Measurements from ENCODE around the gene NAT10.
"Not testable (repeated sequence)": the region's sequence is repeated elsewhere in the genome, so short reads cannot be mapped to it uniquely, and the experiment has no call there.

NAT10 gene

GRCh38 chr11:34168642-34169420 lies 63.4 kb downstream of the NAT10 start:
- DNase-seq (ENCODE audit: low spot score) = no peak

DNA sequence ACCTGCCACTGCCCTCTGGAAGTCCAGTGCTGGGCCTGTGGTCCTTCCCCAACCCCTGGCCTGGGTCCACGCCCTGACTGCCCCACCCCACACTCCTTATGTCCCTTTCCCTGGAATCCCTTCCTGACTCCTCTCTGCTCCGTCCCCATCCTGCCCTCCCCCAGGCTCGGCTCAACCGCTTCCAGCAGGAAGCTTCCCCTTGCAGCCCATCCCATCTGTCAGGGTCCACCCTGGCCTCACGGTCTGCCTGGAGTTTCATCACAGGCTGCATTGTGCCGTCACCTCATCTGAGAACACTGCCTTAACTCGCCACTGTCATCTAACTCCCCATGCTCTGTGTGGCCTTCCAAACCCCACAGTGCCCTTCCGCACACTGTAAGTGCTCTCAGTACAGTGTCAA lies 64.3 kb downstream of the NAT10 start:
- no peak for DNase-seq (ENCODE audit: low spot score)

- no peak for DNase-seq (ENCODE audit: low spot score)
Measured at GRCh38 chr11:34173050-34173449, 67.6 kb downstream of the NAT10 start.

DNA sequence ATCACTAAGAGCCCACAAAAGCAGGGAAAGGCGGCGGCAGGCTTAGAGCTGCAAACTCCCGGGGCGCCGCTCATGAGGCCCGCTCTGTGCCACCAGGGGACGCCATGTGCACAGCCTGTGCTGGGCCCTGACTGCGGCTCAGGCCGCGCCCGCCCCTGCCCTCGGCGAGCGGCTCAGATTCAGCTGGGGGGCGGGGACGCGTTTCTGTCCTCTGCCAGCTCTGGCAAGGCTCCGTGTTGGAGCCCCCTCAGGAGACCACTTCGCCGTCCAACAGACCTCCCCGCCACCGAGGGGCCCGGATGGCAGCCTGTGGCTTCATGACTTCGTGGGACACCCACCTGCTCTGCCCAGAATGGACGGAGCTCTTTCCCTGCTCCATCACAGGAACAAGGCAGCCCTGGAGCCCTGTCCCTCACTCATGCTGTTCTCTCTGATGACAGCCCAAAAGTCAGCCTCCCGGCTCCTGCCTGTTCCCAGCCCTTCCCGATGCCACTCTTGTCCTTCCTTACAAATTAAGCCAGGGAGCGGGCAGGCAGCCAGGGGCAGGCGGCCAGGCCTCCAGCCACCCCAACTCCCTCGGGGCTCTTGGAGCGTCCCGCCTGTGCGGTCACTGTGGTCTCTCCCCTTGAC lies 69.1 kb downstream of the NAT10 start:
- DNase-seq (ENCODE audit: low spot score) = peak; percentile 90

DNA sequence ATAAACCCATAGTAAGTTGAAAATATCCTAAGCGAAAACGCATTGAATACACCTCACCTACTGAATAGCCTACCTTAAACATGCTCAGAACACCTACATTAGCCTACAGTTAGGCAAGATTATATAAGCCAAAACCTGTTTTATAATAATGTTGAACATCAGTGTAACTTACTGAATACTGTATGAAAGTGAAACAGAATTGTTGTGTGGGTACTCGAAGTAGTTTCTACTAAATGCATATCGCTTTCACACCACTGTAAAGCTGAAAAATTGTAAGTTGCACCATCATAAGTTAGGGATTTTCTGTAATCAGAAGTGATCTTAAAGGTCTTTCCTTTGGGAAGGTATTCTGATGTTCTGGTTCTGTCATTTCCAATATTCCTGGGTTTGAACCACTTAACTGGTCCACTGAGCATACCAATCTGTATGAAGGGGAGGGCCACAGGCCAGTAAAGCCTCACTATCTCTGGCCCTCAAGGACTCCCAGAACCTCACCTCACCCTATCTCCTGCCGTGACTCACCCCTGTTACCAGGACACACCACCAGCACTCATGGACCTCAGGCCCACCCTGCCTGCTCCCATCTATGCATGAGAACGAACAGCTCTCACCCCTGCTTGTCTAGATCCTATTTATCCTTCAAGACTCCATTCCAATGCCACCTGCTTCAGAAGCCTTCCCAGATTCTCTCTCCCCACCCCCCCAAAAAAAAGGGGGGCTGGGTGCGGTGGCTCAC lies 70.0 kb downstream of the NAT10 start:
- DNase-seq (ENCODE audit: low spot score) = no peak

DNA sequence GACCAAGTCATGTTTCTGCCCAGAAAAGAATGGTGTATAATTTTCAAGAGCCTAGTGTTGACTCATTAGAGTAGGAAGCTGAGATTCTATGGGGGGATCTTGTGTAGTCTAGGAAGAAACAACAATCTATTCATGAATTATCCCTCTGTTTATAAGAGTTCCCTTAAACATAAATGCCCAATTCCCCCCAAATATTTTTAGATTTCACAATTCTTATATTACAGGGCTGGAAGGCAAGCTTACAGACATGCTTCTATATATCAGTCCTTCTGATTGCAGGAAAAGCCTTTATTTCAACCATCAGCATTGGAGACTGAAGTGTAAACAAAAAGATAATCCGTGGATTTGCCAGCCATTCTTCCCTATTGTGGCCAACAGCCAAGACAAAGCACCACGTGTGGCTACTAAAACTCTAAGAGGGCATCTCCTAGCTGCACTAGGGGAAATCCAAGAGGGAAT lies 71.4 kb downstream of the NAT10 start:
- DNase-seq (ENCODE audit: low spot score) = no peak

DNA sequence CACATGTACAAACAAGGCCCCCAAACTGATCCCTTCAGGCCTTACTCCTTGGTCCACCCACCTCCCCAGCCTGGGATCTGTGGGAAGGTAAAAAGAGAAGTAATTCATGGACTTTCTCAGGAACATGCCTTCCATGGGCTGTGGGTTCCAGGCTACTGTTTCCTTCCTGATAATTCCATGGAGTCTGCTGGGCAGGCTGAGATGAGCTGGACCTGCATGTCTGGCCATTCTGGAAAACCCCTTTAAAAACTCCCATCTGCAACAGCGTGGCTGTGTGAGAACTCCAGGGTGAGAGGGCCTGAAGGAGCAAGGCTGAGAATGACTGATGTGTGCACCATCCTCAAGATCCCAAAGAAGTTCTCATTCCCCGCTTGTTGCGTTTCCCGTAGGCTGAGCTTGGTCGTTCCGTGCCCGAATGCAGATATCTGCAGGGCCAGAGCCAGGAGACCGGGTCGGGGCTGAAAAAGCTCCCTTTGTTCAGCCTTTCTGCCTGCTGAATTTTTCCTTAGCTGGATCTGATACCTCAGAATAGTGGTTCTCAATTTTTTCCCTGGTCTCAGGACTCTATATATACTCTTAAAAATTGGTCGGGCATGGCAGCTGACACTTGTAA lies 72.9 kb downstream of the NAT10 start:
- DNase-seq (ENCODE audit: low spot score) = no peak

DNA sequence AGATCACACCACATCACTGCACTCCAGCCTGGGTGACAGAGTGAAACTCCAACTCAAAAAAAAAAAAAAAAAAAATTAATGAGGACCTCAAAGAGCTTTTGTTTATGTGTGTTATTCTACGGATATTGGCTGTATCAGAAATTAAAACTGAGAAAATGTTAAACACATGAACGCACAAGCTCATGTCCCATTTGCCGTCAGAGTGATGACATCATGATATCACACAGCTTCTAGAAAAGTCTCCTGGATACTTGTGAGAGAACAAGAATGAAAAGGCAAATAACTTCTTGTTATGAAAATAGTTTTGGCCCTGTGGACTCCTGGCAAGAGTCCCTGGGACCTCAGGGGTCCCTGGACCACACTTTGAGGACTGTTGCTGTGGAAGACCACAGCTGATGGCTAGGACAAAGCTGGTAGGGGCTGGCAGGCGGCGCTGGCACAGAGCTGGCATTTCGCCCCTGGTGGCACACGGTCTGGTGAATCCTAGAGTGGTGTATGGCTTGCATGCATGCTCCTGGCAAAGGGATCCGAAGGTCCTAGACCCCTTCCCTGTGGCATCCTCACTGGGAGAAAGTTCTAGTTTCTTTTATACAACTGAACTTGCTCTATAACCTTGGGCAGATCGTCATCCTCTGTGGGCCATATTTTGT lies 73.7 kb downstream of the NAT10 start:
- no peak for DNase-seq (ENCODE audit: low spot score)

DNA sequence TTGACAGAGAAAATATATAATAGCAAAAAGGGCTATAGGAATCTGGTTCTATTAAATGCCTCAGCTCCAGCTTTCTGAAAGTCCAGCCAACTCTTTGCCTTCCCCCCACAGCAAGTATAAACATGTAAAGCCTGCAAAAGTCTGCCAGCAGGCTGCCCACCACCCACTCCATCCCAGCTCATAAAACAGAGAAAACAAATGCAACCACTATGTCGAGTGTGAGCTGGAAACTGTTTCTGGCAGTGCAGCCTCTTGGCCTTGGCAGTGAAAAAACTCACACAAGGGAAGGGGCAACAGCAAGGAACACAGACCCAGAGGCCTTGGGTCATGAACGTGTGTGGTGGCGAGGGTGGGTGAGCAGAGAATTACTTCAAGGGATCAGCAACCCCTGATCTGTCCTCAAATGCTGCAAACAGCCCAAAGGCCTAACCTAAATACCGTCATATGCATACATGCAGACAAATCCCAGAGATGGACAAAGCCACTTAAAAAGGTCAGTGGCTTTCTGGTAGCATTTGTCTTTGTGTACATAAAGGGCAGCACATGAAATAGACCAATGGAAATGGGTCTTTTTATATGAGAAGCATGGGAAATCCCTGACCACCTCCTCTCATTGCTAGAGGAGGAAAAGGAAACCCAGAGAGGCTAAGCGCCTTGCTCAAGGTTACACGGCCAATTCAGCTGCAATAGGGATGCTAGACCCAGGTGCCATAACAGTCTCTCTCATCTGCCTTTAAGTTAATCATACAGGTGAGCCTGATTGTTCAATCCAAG lies 74.8 kb downstream of the NAT10 start:
- no peak for DNase-seq (ENCODE audit: low spot score)

DNA sequence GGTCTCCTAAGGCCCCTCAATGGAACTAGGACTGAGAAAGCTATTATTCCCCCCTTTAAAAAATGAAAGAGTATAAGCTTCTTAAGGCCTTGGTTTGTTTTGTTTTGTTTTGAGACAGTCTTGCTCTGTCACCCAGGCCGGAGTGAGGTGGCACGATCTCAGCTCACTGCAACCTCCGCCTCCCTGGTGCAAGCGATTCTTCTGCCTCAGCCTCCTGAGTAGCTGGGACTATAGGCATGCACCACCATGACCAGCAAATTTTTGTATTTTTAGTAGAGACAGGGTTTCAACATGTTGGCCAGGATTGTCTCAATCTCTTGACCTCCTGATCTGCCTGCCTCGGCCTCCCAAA lies 75.4 kb downstream of the NAT10 start:
- not testable (repeated sequence) for DNase-seq (ENCODE audit: low spot score)

GRCh38 chr11:34181251-34181650 lies 75.8 kb downstream of the NAT10 start:
- no peak for DNase-seq (ENCODE audit: low spot score)

DNA sequence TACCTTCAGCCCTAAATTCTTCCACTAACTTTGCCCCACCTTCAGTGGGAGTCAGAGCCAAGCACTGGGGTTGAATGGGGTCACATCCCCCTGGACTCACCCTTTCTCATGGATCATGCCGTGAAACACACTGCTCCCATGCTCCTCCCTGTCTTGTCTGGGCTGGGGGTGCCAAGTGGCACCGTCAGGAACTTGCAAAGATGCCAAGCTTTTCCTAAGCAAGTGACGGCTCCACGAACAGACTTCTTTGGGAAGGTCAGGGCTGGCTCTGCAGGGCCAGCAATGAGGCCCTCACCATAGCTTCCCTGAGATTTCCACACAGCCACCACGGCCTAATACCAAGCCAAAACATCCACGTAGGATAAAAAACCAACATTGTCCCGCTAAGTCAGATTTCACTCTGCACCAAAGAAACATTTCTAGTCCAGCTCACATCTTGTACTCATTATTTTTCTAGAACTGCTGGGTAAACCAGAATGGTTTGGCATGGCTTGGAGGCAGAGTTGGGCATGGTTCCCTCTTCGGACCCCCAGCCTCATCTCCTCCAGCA lies 76.5 kb downstream of the NAT10 start:
- DNase-seq (ENCODE audit: low spot score) = no peak

- no peak for DNase-seq (ENCODE audit: low spot score)
Measured at GRCh38 chr11:34182425-34182824, 77.0 kb downstream of the NAT10 start.

DNA sequence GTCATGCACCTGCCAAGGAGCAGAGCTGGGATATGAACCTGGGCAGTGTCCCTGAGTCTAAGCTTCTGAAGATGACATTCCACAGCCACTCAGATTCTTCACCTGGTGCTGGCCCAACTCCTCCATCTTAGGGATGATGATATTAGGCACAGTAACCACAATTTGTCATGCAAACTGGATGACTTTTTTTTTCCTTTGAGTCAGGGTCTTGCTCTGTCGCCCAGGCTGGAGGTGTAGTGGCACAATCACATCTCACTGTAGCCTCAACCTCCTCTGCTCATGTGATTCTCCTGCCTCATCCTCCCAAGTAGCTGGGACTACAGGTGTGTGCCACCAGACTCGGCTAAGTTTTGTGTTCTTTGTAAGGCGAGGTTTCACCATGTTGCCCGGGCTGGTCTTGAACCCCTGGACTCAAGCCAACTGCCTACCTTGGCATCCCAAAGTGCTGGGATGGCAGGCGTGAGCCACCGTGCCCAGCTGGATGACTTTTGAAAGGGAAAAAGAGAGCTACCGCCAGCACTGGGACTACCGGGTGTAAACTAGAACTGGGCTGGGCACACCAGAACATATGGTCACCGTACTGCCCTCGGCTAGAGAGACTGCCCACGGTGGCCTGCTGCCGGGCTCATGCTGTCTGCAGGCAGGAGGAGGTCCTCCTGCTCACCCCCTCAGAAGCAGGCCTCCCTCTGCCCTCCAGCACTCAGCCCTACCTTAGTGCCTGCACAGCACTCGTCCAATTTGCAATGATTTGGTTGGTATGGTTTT lies 77.7 kb downstream of the NAT10 start:
- no peak for DNase-seq (ENCODE audit: low spot score)

- DNase-seq (ENCODE audit: low spot score) = no peak
Measured at GRCh38 chr11:34183848-34184391, 78.5 kb downstream of the NAT10 start.

DNA sequence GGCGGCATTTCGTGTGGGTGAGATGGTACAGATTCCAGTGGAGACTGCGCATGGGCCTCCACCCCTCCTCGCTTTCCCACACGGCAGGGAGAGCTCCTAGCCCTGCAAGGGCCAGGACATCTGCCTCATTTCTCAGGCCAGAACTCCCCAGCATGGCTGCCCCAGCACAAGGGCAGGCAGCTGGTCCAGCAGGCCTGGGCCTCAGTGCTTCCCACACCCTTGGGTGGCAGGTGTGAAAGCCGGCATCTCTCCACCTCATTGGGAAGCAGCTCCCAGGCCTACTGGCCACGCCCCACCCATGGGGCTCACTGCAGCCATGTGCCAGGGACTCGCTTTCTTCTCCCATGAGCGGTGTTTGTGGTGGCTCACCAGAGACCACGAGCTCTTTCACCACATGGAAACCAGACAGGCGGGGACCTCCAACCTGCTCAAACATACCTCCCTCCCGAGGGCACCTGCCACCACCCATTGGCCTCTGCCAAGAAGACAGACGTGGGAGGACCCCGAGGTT lies 79.1 kb downstream of the NAT10 start:
- no peak for DNase-seq (ENCODE audit: low spot score)

DNA sequence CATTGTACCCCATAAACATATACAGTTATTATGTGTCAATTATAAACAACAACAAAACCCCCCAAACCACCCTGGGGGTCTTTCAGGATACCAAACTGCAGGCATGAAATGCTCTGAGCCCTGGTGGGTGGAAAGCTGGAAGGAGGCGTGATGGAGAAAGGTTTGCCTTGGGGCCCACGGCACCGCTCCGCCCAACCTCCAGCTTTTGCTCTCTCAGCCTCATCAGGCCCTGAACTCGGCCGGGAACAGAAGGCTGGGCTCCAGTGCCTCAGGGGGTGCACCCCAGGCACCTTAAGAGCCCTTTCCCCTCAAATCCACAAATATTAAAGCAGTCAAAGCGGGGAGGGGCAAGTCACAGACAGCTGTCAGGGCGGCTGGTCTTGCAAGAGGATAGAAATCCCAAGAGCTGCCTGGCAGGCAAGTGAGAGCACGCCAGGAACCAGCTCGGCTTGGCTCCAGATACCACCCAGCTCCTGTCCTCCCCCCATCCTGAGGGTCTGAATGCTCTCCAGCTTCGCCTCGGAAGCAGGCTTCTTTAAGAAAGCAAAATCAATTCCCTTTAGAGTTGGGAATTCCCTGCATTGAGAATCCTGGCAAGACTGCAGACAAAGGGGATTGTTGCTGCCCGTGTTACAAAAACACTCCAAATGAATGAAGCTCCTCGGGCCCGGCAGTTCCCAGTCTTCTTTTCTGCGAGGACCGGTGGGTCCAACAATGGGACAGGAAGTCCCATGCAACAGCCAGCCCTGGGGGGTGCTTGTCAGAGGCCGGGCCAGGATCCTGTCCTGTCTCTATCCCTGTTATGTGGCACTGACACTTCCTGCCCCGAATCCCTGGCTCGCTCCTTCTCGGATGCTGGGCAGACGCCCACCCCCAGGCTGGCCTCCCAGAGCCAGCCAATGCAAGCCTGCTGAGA lies 80.8 kb downstream of the NAT10 start:
- no peak for DNase-seq (ENCODE audit: low spot score)

GRCh38 chr11:34188181-34188580 lies 82.8 kb downstream of the NAT10 start:
- no peak for DNase-seq (ENCODE audit: low spot score)

GRCh38 chr11:34189191-34189590 lies 83.8 kb downstream of the NAT10 start:
- no peak for DNase-seq (ENCODE audit: low spot score)

Measured in AG08395 (cell line).